Astrocyte (in vitro differentiated cells and primary cell): ENCODE data around the gene ZSCAN26.

Source experiments
- CTCF ChIP-seq: IDR thresholded peaks from 2 replicates; pipeline ENCODE4 v1.5.1; 2011; ENCODE audit warnings: low read depth, mild to moderate bottlenecking, inconsistent platforms, low read length, moderate library complexity; ENCODE audit not compliant: insufficient read depth
- EZH2 ChIP-seq: IDR thresholded peaks from 2 replicates; pipeline ENCODE4 v1.6.1; 2012; ENCODE audit warnings: mild to moderate bottlenecking, low read length, inconsistent platforms; ENCODE audit not compliant: insufficient read depth

- TF ChIP-seq CTCF (no peak), EZH2 (no peak)
Observed at GRCh38 chr6:28295326-28295725, 28.4 kb downstream of the ZSCAN26 start.
